HepG2 (cell line): Measurements from ENCODE around the gene USP32. TPM values are rescaled to one million over a fixed set of nuclear protein-coding genes. Genes with fewer than 3 reads are reported as not detected.

Source experiments
- CBX2 ChIP-seq, 2 experiments: fragments of 200-600 bp in 1 of 2; sonication (generic); formaldehyde crosslinking in 1 of 2; IDR thresholded peaks; 2 replicates each; pipeline versions ENCODE4 v1.7.0 to v1.8.1; 2018 to 2022; ENCODE audit warnings: low read depth in 2 of 2, low read length in 1 of 2, mild to moderate bottlenecking in 1 of 2, missing genetic modification reagents in 1 of 2
- LRRFIP1 ChIP-seq: sonication (generic); formaldehyde crosslinking; conservative IDR thresholded peaks from 2 replicates; pipeline ENCODE4 v1.4.0; 2020; ENCODE audit warnings: missing genetic modification reagents
- PRDM15 ChIP-seq: sonication (generic); formaldehyde crosslinking; IDR thresholded peaks from 2 replicates; pipeline ENCODE4 v1.4.0; 2020; ENCODE audit warnings: missing genetic modification reagents
- SMAD9 ChIP-seq: sonication (generic); formaldehyde crosslinking; IDR thresholded peaks from 2 replicates; pipeline ENCODE4 v1.5.1; 2020; ENCODE audit warnings: mild to moderate bottlenecking, missing genetic modification reagents
- SNRNP70 ChIP-seq: fragments of 200-400 bp; formaldehyde crosslinking; IDR thresholded peaks from 2 replicates; pipeline ENCODE4 v1.6.1; 2017; ENCODE audit warnings: mild to moderate bottlenecking, low read depth, low read length, moderate library complexity
- TEF ChIP-seq: sonication (generic); formaldehyde crosslinking; IDR thresholded peaks from 2 replicates; pipeline ENCODE4 v1.5.0; 2020; ENCODE audit warnings: missing genetic modification reagents
- ZNF142 ChIP-seq: sonication (generic); formaldehyde crosslinking; IDR thresholded peaks from 2 replicates; pipeline ENCODE4 v1.4.0; 2020; ENCODE audit warnings: missing genetic modification reagents
- ZNF17 ChIP-seq: sonication (generic); formaldehyde crosslinking; IDR thresholded peaks from 2 replicates; pipeline ENCODE4 v1.5.0; 2020; ENCODE audit warnings: mild to moderate bottlenecking, missing genetic modification reagents
- ZNF225 ChIP-seq: sonication (generic); formaldehyde crosslinking; IDR thresholded peaks from 2 replicates; pipeline ENCODE4 v1.4.0; 2020; ENCODE audit warnings: mild to moderate bottlenecking, missing genetic modification reagents
- ZNF34 ChIP-seq: sonication (generic); formaldehyde crosslinking; IDR thresholded peaks from 2 replicates; pipeline ENCODE4 v1.4.0; 2020; ENCODE audit warnings: mild to moderate bottlenecking, missing genetic modification reagents, borderline replicate concordance
- ZNF468 ChIP-seq: sonication (generic); formaldehyde crosslinking; IDR thresholded peaks from 2 replicates; pipeline ENCODE4 v1.8.0; 2022; ENCODE audit warnings: mild to moderate bottlenecking, moderate library complexity, missing genetic modification reagents
- ZNF547 ChIP-seq: sonication (generic); formaldehyde crosslinking; IDR thresholded peaks from 2 replicates; pipeline ENCODE4 v1.5.1; 2020; ENCODE audit warnings: mild to moderate bottlenecking, missing genetic modification reagents
- polyA plus RNA-seq, 8 experiments: library from polyadenylated mRNA; depleted of rRNA in 3 of 8; stranded (reverse) in 7 of 8; unstranded in 1 of 8; fragments of >200 nt; fragmentation: Illumina TruSeq in 4 of 8; extraction: Trizol in 4 of 8; gene quantifications; 2 replicates each; pipeline versions ENCODE4 v1.2.1 to v1.2.3, GENCODE V29; 2011 to 2016; ENCODE audit warnings: low read depth in 4 of 8, missing spikeins in 1 of 8, mixed read lengths in 1 of 8; ENCODE audit not compliant: insufficient read depth in 1 of 8
- total RNA-seq, 5 experiments: library from RNA; depleted of rRNA; stranded (reverse); fragments of >200 nt; fragmentation: Illumina TruSeq; extraction: Trizol; gene quantifications; 2 replicates each; pipeline ENCODE4 v1.2.3, GENCODE V29; 2016; ENCODE audit warnings: low read depth in 1 of 5

Gene USP32
- total and polyA plus RNA-seq, 2 of the 13 experiments (the other 11 are each of a cell fraction or from before 2014, with no cell fraction given): 24.9 to 39.9 TPM

GRCh38 chr17:60139438-60140285, 252.3 kb downstream of the USP32 start (continued):
- TF ChIP-seq ZNF142 (CRISPR knock-in tag) (peak; percentile 90), PRDM15 (CRISPR knock-in tag) (no peak), LRRFIP1 (peak; percentile 94; the same call in 1 of the 2 replicates), SNRNP70 (no peak), ZNF17 (CRISPR knock-in tag) (no peak), SMAD9 (peak; percentile 85; the same call in 1 of the 2 replicates), ZNF468 (CRISPR knock-in tag) (peak; percentile 84; the same call in 1 of the 2 replicates), ZNF547 (CRISPR knock-in tag) (peak; percentile 95), TEF (CRISPR knock-in tag) (peak; percentile 95), ZNF34 (no peak; the same call in 1 of the 2 replicates), CBX2 (IDR thresholded peaks at IDR 0.05; ENCODE audit: low read depth, low read length) (no peak), CBX2 (CRISPR knock-in tag; IDR thresholded peaks at IDR 0.05; ENCODE audit: low read depth) (peak; percentile 99), ZNF225 (CRISPR knock-in tag) (peak; percentile 98)
